Eye (tissue), 1 donor: ENCODE measurements around the gene CEP44.
"Not testable (repeated sequence)": the region's sequence is repeated elsewhere in the genome, so short reads cannot be mapped to it uniquely, and the experiment has no call there.

Source experiments
- DNase-seq: peaks from one replicate; pipeline ENCODE4 v3.0.0-alpha.2; 2015

The CEP44 gene

DNA sequence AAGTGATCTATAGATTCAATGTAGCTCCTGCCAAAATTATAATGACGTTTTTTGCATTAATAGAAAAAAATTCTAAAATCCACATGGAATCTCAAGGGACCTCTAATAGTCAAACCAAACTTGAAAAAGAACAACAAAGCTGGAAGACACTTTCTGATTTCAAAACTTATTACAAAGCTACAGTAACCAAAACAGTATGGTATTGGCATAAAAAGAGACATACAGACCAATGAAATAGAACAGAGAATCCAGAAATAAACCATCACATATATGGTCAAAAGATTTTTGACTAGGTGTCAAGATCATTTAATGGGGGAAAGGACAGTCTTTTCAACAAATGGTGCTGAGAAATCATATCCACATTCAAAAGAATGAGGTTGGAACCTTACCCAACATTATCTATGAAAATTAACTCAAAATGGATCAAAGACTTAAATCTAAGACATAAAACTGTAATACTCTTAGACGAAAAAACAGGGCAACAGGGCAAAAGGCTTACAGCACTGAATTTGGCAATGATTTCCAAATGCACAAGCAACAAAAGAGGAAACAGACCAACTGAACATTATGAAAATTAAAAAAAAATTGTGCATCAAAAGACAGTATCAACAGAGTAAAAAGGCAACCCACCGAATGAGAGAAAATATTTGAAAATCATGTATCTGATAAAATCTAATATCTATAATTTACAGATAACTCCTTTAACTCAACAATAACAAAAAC, 4.1 kb upstream of the CEP44 start:
- no peak for DNase-seq

- DNase-seq, result no peak
Observed at GRCh38 chr4:174281182-174281737, 2.5 kb upstream of the CEP44 start.

DNA sequence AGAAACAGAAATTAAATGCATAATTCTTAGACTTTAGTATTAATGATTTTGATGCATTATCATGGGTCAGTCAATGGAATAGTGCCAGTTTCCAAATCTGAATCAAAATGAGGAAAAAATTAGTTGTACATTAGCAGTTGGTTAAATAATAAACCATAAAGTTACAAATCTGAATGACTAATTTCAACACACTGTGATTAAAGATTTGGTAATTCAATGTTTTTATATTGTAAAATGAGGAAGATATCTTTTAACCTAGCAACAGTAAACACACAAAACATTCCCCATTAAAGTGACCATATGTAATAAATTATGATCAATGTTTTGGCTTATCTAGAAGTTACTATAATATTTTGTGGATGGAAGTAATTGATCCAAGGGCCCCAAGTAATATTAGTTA, 1.8 kb upstream of the CEP44 start:
- DNase-seq, result no peak

- peak; percentile 93 for DNase-seq
Observed at GRCh38 chr4:174282836-174283506, 740 bp upstream of the CEP44 start.

DNA sequence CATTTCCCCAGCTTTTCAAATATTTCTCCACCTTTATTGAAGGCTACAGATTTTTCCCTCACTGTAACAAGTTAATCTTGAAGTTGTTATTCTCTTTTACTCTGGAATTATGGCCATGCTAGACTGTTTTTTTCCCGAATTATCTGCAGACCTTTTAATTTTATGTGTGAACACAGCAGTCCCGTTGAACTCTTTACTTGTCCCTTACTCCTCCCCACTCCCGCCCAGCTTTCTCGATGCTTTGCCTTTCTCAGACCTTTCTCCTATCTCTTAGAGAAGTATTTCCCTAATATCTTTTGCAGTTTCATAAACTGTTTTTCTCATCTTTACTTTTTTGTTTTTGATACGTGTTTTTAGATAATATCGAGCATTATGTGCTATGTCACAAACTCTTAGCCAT, 776 bp downstream of the CEP44 start:
- no peak for DNase-seq

GRCh38 chr4:174286870-174287269, 3.2 kb downstream of the CEP44 start:
- no peak for DNase-seq

DNA sequence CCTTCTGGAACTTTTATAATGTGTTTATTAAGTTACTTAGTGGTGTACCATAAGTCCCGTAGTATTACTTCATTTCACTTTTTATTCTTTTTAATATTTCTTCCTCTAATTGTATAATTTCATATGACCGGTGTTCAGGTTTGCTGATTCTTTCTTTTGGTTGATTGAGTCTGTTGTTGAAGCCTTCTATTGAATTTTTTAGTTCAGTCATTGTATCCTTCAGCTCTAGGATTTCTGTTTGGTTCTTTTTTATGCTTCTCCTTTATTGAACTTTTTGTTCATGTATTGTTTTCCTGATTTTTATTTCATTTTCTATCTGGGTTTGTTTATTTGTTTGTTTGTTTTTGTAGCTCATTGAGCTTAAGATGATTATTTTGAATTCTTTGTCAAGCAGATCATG, 8.8 kb downstream of the CEP44 start:
- DNase-seq, result peak; percentile 20

- not testable (repeated sequence) for DNase-seq
Observed at GRCh38 chr4:174294641-174295040, 10.9 kb downstream of the CEP44 start.

DNA sequence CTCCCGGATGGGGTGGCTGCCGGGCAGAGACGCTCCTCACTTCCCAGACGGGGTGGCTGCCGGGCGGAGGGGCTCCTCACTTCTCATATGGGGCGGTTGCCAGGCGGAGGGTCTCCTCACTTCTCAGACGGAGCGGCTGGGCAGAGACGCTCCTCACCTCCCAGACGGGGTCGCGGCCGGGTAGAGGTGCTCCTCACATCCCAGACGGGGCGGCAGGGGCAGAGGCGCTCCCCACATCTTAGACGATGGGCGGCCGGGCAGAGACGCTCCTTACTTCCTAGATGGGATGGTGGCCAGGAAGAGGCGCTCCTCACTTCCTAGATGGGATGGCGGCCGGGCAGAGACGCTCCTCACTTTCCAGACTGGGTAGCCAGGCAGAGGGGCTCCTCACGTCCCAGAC, 11.4 kb downstream of the CEP44 start:
- DNase-seq, result not testable (repeated sequence)

GRCh38 chr4:174303687-174304086, 20.0 kb downstream of the CEP44 start:
- DNase-seq, result no peak

DNA sequence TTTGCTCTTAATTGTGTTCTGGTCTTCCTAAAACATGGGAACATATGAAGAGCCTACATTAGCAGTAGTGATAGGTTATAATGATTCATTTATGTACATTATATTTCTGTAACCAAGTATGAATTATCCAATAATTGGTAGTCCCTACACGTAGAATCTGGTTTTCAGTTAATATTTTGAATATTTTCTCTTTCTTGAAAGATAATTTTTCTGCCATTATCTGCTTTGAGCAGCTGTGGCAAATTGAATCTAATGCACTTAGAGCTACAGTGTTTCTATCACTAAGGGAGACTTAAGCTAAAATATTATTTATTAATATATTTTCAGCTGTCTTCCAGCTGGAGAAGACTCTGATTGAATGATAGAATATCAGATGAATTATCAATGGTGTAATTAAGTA, 21.0 kb downstream of the CEP44 start:
- DNase-seq, result no peak

GRCh38 chr4:174305961-174306360, 22.2 kb downstream of the CEP44 start:
- DNase-seq, result no peak

- no peak for DNase-seq
Observed at GRCh38 chr4:174307694-174308093, 24.0 kb downstream of the CEP44 start.

GRCh38 chr4:174312993-174313392, 29.3 kb downstream of the CEP44 start:
- no peak for DNase-seq

GRCh38 chr4:174314274-174314673, 30.6 kb downstream of the CEP44 start:
- DNase-seq, result no peak

GRCh38 chr4:174314770-174315169, 31.1 kb downstream of the CEP44 start:
- DNase-seq, result no peak

- DNase-seq, result no peak
Observed at GRCh38 chr4:174316546-174316945, 32.8 kb downstream of the CEP44 start.

- DNase-seq, result no peak
Observed at GRCh38 chr4:174316954-174317353, 33.2 kb downstream of the CEP44 start.

DNA sequence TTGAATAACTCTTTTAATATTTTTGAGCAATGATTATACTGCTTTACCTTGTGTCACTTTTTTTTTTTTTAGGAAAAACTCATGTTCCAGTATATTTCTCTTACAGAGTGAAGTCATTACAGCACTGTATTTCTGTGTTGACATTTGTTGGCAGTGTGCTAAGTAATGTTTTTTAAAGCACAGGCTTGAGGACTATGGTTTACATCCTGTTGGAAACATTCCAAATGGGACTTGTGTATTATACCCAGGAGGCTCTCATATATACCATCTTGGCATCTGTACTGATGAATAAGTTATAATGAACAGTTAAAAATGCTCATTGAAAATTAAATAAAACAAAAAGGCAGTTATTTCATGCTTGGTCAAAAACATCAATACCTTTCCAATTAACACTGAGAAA, 33.8 kb downstream of the CEP44 start:
- DNase-seq, result no peak

DNA sequence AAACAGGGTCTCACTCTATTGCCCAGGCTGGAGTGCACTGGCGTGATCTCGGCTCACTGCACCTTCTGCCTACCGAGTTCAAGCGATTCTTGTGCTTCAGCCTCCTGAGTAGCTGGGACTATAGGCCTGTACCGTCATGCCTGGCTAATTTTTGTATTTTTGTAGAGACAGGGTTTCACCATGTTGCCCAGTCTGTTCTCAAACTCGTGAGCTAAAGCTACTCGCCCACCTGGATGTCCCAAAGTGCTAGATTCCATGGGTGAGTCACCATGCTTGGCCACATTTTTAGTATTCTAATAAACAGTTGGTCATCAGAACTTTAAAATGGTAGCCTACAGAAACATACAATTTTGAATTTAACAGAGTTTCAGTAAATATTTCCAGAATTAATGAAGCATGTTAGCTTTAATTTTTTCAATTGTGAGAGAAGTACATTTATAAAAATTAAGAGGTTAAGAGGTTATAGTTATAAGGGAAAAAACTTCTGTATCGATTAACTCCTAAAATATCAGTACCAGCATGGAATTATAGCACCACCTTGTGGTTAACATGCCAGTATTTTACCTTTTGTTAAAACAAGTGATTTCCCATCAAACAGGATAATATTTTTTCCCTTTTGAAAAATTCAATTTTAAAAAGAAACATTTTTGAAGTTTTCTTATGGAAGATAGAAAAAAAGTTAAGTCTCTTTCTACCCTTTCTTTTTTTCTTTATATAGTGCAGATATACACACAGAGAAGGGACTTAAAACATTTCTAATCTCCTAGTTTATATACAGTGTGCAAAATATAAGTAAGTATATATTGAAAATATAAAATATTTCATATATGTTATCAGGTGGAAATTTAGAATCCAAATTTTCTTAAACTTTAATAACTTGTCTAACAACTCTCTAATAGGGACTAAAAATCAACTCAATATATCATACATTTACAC, 35.4 kb downstream of the CEP44 start:
- DNase-seq, result peak; percentile 55

GRCh38 chr4:174320494-174321199, 36.9 kb downstream of the CEP44 start:
- DNase-seq, result no peak

DNA sequence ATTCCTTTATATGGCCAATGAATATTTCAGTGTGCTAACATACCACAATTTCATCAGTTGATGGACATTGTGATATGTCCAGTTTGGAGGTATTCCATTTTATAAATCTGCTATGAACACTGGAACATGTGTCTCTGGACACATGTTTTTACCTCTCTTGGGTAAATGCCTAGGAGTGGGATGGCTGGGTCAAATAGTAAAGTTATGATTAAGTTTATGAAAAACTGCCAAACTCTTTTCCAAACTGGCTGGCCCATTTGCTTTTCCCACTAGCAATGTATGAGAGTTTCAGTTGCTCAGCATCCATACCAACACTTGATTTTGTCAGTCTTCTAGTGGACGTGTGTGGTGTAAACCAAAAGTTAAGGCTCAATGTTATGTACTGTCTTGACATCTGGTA, 40.5 kb downstream of the CEP44 start:
- no peak for DNase-seq

- DNase-seq, result no peak
Observed at GRCh38 chr4:174324725-174325124, 41.0 kb downstream of the CEP44 start.
